Lower leg skin (tissue), 4 donors: ENCODE data around the gene WDPCP. TPM values are rescaled to one million over a fixed set of nuclear protein-coding genes. Genes with fewer than 3 reads are reported as not detected.

ENCODE experiments used
- DNase-seq, 2 donors: peaks; one replicate each; pipeline ENCODE4 v3.0.0-alpha.2; 2019; ENCODE audit warnings: low spot score in 2 of 2
- H3K4me3 ChIP-seq: fragments of 200-600 bp; sonication (generic); 2 replicates; pipeline ENCODE4 v1.5.1; 2017; ENCODE audit warnings: mild to moderate bottlenecking, low read depth; ENCODE audit not compliant: poor library complexity, severe bottlenecking
- CTCF ChIP-seq, 3 donors: fragments of 450-650 bp; IDR thresholded peaks; one replicate each; pipeline ENCODE4 v1.5.1; 2016; ENCODE audit warnings: antibody characterized with exemption in 3 of 3, mild to moderate bottlenecking in 3 of 3, moderate library complexity in 2 of 3
- POLR2A ChIP-seq, 2 donors: fragments of 450-650 bp; IDR thresholded peaks; one replicate each; pipeline ENCODE4 v1.6.1; 2016 to 2017; ENCODE audit warnings: antibody characterized with exemption in 2 of 2, mild to moderate bottlenecking in 1 of 2, moderate library complexity in 1 of 2
- WGBS, 2 donors: methylation state at CpG; one replicate each; pipeline ENCODE4 v1.1.5; 2018; 5-methylcytosine and 5-hydroxymethylcytosine counted together
- intact Hi-C: fragments of 100-400 bp; cut with DNase I; formaldehyde crosslinking; loops from one replicate; pipeline ENCODE4 v1.15.0; 2023; ENCODE audit warnings: low total_unique reads
- total RNA-seq, 4 donors: library from RNA; depleted of rRNA; stranded (reverse); fragments of >200 nt; gene quantifications; one replicate each; pipeline ENCODE4 v1.1.0, GENCODE V29; 2016

The WDPCP gene
- total RNA-seq, 4 donors from 2014 or later, result 4.5 to 10.2 (median 5.5) TPM

GRCh38 chr2:63347361-63347760 is 240.9 kb downstream of the WDPCP start:
- 95 to 100% methylated on average over 2 of the region's 2 CpGs for WGBS, 2 donors
- no peak overlapping the region for H3K4me3 ChIP-seq
- no peak for DNase-seq
- TF ChIP-seq CTCF (IDR thresholded peaks at IDR 0.05) (no peak), POLR2A (IDR thresholded peaks at IDR 0.05) (no peak)
- intact Hi-C loops, result no loop called here

- DNase-seq, result no peak
- TF ChIP-seq CTCF (IDR thresholded peaks at IDR 0.05) (no peak), POLR2A (IDR thresholded peaks at IDR 0.05) (no peak)
- intact Hi-C loops, result no loop called here
- H3K4me3 ChIP-seq, result no peak overlapping the region
Measured at GRCh38 chr2:63346411-63346810, 241.9 kb downstream of the WDPCP start.

GRCh38 chr2:63345285-63345633 is 243.0 kb downstream of the WDPCP start:
- TF ChIP-seq POLR2A (IDR thresholded peaks at IDR 0.05) (no peak), CTCF (IDR thresholded peaks at IDR 0.05) (no peak)
- WGBS, 2 donors, result 75 to 77% methylated on average over 1 of the region's 1 CpG
- intact Hi-C loops, result no loop called here

GRCh38 chr2:63344575-63345284 is 243.5 kb downstream of the WDPCP start:
- no peak for DNase-seq
- no peak overlapping the region for H3K4me3 ChIP-seq
- no peak for TF ChIP-seq CTCF (IDR thresholded peaks at IDR 0.05)
- WGBS, 2 donors, result 62 to 65% methylated on average over 2 of the region's 2 CpGs
- intact Hi-C loops, result no loop called here

More at GRCh38 chr2:63345285-63345633, 243.0 kb downstream of the WDPCP start:
- H3K4me3 ChIP-seq, result no peak overlapping the region
- DNase-seq, result no peak

GRCh38 chr2:63343397-63344109 is 244.7 kb downstream of the WDPCP start:
- intact Hi-C loops, result no loop called here
- 97 to 100% methylated on average over 1 of the region's 1 CpG for WGBS, 2 donors
- no peak for DNase-seq
- no peak for TF ChIP-seq CTCF (IDR thresholded peaks at IDR 0.05)
- no peak overlapping the region for H3K4me3 ChIP-seq
